Activated CD8-positive, alpha-beta memory T cell treated with anti-CD3 and anti-CD28 coated beads for 24 hours (primary cell): ENCODE data around the gene HS6ST3.

Source experiments
- DNase-seq: peaks from one replicate; pipeline ENCODE4 v3.0.0-alpha.2; 2020

The HS6ST3 gene

GRCh38 chr13:96858133-96858826, 768.4 kb downstream of the HS6ST3 start:
- DNase-seq, result no peak

DNA sequence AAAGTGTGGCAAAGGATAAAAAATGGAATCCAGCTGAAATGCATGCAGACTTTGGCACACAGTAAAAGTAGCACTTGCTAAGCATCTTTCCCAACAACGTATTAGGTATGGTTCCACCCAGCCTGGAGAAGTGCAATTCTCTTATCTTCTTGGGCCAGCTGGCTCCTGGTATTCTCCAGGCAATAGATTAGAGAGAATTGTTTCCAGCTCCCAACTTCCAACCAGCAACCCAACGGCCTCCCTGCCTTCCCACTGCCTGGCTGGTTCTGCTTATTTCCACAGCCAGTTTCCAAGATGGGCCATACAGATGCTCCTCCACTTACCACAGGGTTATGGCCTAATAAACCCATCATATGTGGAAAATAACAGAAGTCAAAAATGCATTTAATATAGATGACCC, 771.0 kb downstream of the HS6ST3 start:
- DNase-seq, result no peak

GRCh38 chr13:96862093-96862492, 772.2 kb downstream of the HS6ST3 start:
- DNase-seq, result no peak

DNA sequence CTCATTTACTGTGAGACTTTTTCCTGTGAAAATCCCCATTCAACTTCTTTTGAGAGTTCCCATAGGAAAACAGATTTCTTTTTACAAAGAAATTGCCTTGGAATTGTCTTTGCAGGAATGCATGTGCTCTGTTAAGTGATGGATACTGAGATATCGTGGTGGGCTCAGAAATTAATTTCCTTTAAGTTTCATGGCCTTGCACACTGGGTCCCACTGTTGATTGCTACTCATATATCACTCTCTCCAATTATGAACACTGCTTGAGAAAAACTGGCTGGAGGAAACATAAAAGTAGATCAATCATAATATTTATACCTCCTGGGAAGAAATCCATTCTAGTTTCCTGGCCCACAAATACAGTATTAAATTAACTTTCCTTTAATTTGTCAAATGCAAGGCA, 773.1 kb downstream of the HS6ST3 start:
- no peak for DNase-seq

- no peak for DNase-seq
Measured at GRCh38 chr13:96871469-96871868, 781.6 kb downstream of the HS6ST3 start.

DNA sequence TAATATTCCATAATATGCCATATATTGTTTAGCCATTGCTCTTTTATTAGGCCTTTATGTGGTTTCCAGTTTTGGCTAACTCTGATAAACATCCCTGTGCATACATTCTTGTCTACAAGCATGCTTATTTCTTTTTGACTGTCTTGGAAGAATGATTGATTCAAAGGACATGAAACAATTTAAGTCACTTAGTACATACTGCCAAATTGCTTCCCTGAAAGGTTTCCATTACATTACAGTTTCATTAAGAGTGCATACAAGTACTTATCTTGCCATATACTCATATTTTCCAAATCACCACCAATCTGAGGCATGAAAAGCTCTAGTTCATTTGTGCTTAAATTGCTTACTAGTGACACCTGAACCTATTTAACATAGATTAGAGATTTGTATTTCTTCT, 790.5 kb downstream of the HS6ST3 start:
- DNase-seq, result no peak
